ENCODE measurements around the gene SLC4A1.
A peak's percentile ranks its signal among the peaks of the same experiment; 100 is the strongest.

The SLC4A1 gene

GRCh38 chr17:44283344-44284023 is 15.5 kb upstream of the SLC4A1 start:
- no peak for DNase-seq (ENCODE audit: low spot score)

GRCh38 chr17:44282264-44282663 is 14.3 kb upstream of the SLC4A1 start:
- DNase-seq (ENCODE audit: low spot score), result no peak

GRCh38 chr17:44281570-44281969 is 13.6 kb upstream of the SLC4A1 start:
- no peak for DNase-seq (ENCODE audit: low spot score)

GRCh38 chr17:44280392-44280937 is 12.5 kb upstream of the SLC4A1 start:
- DNase-seq (ENCODE audit: low spot score), result no peak

GRCh38 chr17:44279666-44280391 is 11.9 kb upstream of the SLC4A1 start:
- DNase-seq (ENCODE audit: low spot score), result peak; percentile 82

GRCh38 chr17:44279346-44279665 is 11.4 kb upstream of the SLC4A1 start:
- DNase-seq (ENCODE audit: low spot score), result no peak

GRCh38 chr17:44277976-44278375 is 10.0 kb upstream of the SLC4A1 start:
- no peak for DNase-seq (ENCODE audit: low spot score)

GRCh38 chr17:44273607-44274006 is 5.7 kb upstream of the SLC4A1 start:
- DNase-seq (ENCODE audit: low spot score), result no peak

GRCh38 chr17:44272954-44273353 is 5.0 kb upstream of the SLC4A1 start:
- no peak for DNase-seq (ENCODE audit: low spot score)

- no peak for DNase-seq (ENCODE audit: low spot score)
Measured at GRCh38 chr17:44272321-44272951, 4.5 kb upstream of the SLC4A1 start.

- DNase-seq (ENCODE audit: low spot score), result no peak
Measured at GRCh38 chr17:44269535-44270240, 1.8 kb upstream of the SLC4A1 start.

GRCh38 chr17:44268709-44269534 is 987 bp upstream of the SLC4A1 start:
- DNase-seq (ENCODE audit: low spot score), result no peak

GRCh38 chr17:44267165-44267455 is 825 bp downstream of the SLC4A1 start:
- DNase-seq (ENCODE audit: low spot score), result no peak

GRCh38 chr17:44266402-44267164 is 1.4 kb downstream of the SLC4A1 start:
- DNase-seq (ENCODE audit: low spot score), result no peak

- no peak for DNase-seq (ENCODE audit: low spot score)
Measured at GRCh38 chr17:44263345-44263902, 4.5 kb downstream of the SLC4A1 start.

GRCh38 chr17:44262654-44263225 is 5.2 kb downstream of the SLC4A1 start:
- DNase-seq (ENCODE audit: low spot score), result no peak

GRCh38 chr17:44260296-44260695 is 7.6 kb downstream of the SLC4A1 start:
- no peak for DNase-seq (ENCODE audit: low spot score)

GRCh38 chr17:44258811-44259351 is 9.1 kb downstream of the SLC4A1 start:
- DNase-seq (ENCODE audit: low spot score), result no peak

GRCh38 chr17:44257815-44258760 is 9.8 kb downstream of the SLC4A1 start:
- no peak for DNase-seq (ENCODE audit: low spot score)

Measured in GM03348 (cell line).